Activated T-helper 17 cell treated with anti-CD3 and anti-CD28 coated beads, Interleukin-2, amount 50 U/mL, for 72 hours (primary cell): Measurements from ENCODE around the gene TEX10. TPM values are rescaled to one million over a fixed set of nuclear protein-coding genes. Genes with fewer than 3 reads are reported as not detected.
"Not testable (repeated sequence)": the region's sequence is repeated elsewhere in the genome, so short reads cannot be mapped to it uniquely, and the experiment has no call there.

Experiments
- ATAC-seq: fragments of 150-1000 bp; cut with Tn5 transposase; replicated peaks from 2 replicates; pipeline ENCODE4 v1.10.0; 2021; ENCODE audit warnings: mild to moderate bottlenecking, moderate library complexity
- H3K27ac Mint-ChIP-seq: one replicate; pipeline ENCODE4 v1.8.0; 2022; ENCODE audit warnings: mixed read lengths
- H3K27me3 Mint-ChIP-seq: one replicate; pipeline ENCODE4 v1.8.0; 2022; ENCODE audit warnings: mixed read lengths
- H3K36me3 Mint-ChIP-seq: one replicate; pipeline ENCODE4 v1.8.0; 2022; ENCODE audit warnings: low read depth, mild to moderate bottlenecking, mixed read lengths
- H3K4me1 Mint-ChIP-seq: one replicate; pipeline ENCODE4 v1.8.0; 2022; ENCODE audit warnings: mixed read lengths
- H3K4me3 Mint-ChIP-seq: one replicate; pipeline ENCODE4 v1.8.0; 2022; ENCODE audit warnings: mild to moderate bottlenecking, mixed read lengths
- H3K9me3 Mint-ChIP-seq: one replicate; pipeline ENCODE4 v1.8.0; 2022; ENCODE audit warnings: mixed read lengths
- total RNA-seq, 2 donors: library from RNA; stranded (reverse); gene quantifications; one replicate each; pipeline ENCODE4 v1.2.3, GENCODE V29; 2022

The TEX10 gene
- 10 to 100 TPM; 19.3 to 32.8 TPM for total RNA-seq

GRCh38 chr9:100352727-100353505 is at the start of gene TEX10:
Gene TEX10, minus strand, starts transcription at chr9:100352942. Its CDS starts 3,579 bp downstream, at chr9:100349363.
- no peaks in the 10 kb centered on the region for H3K27me3 Mint-ChIP-seq
- peaks cover 19% of the 10 kb centered on the region for H3K4me1 Mint-ChIP-seq
- H3K4me3 Mint-ChIP-seq = peak within 1 kb of the TSS; percentile 98
- H3K27ac Mint-ChIP-seq = peak within 1 kb of the TSS; percentile 92
- H3K36me3 Mint-ChIP-seq = peaks cover 22% of the 10 kb centered on the region
- no peaks in the 10 kb centered on the region for H3K9me3 Mint-ChIP-seq
- ATAC-seq = peak; percentile 94

DNA sequence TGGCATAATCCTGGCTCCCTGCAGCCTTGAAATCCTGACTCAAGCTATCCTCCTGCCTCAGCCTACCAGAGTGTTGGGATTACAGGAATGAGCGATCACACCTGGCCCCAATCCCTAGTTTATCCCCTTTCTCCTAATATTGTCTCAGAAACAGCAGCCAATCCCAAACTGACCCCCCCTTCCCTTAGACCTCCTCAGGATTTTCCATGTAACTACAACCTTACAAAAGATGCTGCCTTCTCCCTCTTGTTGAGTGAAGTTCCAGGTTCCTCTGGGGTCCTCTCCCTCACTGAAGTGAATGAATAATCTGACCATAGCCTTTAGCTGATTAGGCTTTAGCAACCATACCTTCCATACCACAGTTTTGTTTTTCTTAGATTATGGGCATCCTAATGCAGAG is 48.3 kb upstream of the TEX10 start:
- Mint-ChIP-seq H3K4me3 (no peak overlapping the region), H3K4me1 (no peaks in the 10 kb centered on the region), H3K36me3 (no peaks in the 10 kb centered on the region), H3K27ac (no peak overlapping the region), H3K9me3 (no peaks in the 10 kb centered on the region), H3K27me3 (peaks cover 11% of the 10 kb centered on the region)
- ATAC-seq = no peak

- H3K4me3 Mint-ChIP-seq = no peak overlapping the region
- H3K27ac Mint-ChIP-seq = no peak overlapping the region
- H3K27me3 Mint-ChIP-seq = peaks cover 5% of the 10 kb centered on the region
- no peaks in the 10 kb centered on the region for H3K9me3 Mint-ChIP-seq
- H3K4me1 Mint-ChIP-seq = no peaks in the 10 kb centered on the region
- no peak for ATAC-seq
- no peaks in the 10 kb centered on the region for H3K36me3 Mint-ChIP-seq
Observed at GRCh38 chr9:100397529-100398266, 45.0 kb upstream of the TEX10 start.

- Mint-ChIP-seq H3K36me3 (no peaks in the 10 kb centered on the region), H3K27ac (no peak overlapping the region), H3K4me1 (no peaks in the 10 kb centered on the region), H3K27me3 (peaks cover 5% of the 10 kb centered on the region), H3K9me3 (no peaks in the 10 kb centered on the region), H3K4me3 (no peak overlapping the region)
- ATAC-seq = no peak
Observed at GRCh38 chr9:100396769-100397168, 44.0 kb upstream of the TEX10 start.

GRCh38 chr9:100394816-100395215 is 42.1 kb upstream of the TEX10 start:
- Mint-ChIP-seq H3K27me3 (no peaks in the 10 kb centered on the region), H3K9me3 (no peaks in the 10 kb centered on the region), H3K36me3 (no peaks in the 10 kb centered on the region), H3K4me3 (no peak overlapping the region), H3K27ac (no peak overlapping the region), H3K4me1 (no peaks in the 10 kb centered on the region)
- ATAC-seq = no peak

DNA sequence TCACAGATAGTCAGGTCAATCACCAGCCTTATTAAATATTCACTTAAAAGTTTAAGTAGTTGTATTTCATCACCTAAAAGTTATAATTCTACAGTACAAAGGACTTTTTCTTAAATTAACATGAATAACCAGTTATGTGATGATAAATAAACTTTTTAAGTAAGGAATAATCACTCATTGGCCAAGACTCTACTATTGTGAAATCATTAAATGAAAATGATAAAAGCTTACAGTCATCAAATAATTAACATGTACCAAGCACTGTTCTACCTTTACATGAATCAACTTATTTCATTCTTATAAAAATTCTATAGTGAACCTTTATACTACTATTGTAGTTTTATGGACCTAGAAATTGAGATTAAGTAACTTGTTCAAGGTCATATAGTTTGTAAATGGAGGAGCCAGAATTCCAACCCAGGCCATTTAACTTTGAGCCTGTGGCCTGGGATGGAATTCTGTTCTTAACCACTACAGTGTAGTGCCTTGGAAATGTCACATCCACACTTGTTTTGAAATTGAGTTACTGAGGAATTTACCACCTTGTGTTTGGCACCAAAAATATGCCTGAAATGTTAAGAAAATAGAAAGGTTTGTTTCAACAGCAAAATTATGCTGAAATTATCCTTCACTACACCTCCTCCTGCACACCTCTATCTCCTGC is 41.4 kb upstream of the TEX10 start:
- Mint-ChIP-seq H3K4me1 (no peaks in the 10 kb centered on the region), H3K27me3 (no peaks in the 10 kb centered on the region), H3K27ac (no peak overlapping the region), H3K4me3 (no peak overlapping the region), H3K9me3 (no peaks in the 10 kb centered on the region), H3K36me3 (no peaks in the 10 kb centered on the region)
- no peak for ATAC-seq

DNA sequence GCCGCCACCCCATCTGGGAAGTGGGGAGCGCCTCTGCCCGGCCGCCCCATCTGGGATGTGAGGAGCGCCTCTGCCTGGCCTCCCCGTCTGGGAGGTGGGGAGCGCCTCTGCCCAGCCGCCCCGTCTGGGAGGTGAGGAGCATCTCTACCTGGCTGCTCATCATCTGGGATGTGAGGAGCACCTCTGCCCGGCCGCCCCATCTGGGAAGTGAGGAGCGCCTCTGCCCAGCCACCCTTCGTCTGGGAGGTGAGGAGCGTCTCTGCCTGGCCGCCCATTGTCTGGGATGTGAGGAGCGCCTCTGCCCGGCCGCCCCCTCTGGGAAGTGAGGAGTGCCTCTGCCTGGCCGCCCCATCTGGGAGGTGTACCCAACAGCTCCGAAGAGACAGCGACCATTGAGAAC is 40.2 kb upstream of the TEX10 start:
- not testable (repeated sequence) for H3K4me1 Mint-ChIP-seq, H3K36me3 Mint-ChIP-seq, H3K4me3 Mint-ChIP-seq, H3K9me3 Mint-ChIP-seq, ATAC-seq, H3K27me3 Mint-ChIP-seq, H3K27ac Mint-ChIP-seq

GRCh38 chr9:100379862-100380261 is 27.1 kb upstream of the TEX10 start:
- H3K27ac Mint-ChIP-seq = no peak overlapping the region
- no peaks in the 10 kb centered on the region for H3K36me3 Mint-ChIP-seq
- peaks cover 4% of the 10 kb centered on the region for H3K9me3 Mint-ChIP-seq
- H3K4me1 Mint-ChIP-seq = no peaks in the 10 kb centered on the region
- no peak for ATAC-seq
- no peak overlapping the region for H3K4me3 Mint-ChIP-seq
- H3K27me3 Mint-ChIP-seq = no peaks in the 10 kb centered on the region

GRCh38 chr9:100377015-100377414 is 24.3 kb upstream of the TEX10 start:
- Mint-ChIP-seq H3K9me3 (no peaks in the 10 kb centered on the region), H3K36me3 (no peaks in the 10 kb centered on the region), H3K27ac (no peak overlapping the region), H3K4me1 (no peaks in the 10 kb centered on the region), H3K27me3 (no peaks in the 10 kb centered on the region), H3K4me3 (no peak overlapping the region)
- ATAC-seq = no peak

- Mint-ChIP-seq H3K27ac (no peak overlapping the region), H3K9me3 (no peaks in the 10 kb centered on the region), H3K36me3 (no peaks in the 10 kb centered on the region), H3K27me3 (no peaks in the 10 kb centered on the region), H3K4me1 (no peaks in the 10 kb centered on the region), H3K4me3 (no peak overlapping the region)
- no peak for ATAC-seq
Observed at GRCh38 chr9:100375658-100376057, 22.9 kb upstream of the TEX10 start.

DNA sequence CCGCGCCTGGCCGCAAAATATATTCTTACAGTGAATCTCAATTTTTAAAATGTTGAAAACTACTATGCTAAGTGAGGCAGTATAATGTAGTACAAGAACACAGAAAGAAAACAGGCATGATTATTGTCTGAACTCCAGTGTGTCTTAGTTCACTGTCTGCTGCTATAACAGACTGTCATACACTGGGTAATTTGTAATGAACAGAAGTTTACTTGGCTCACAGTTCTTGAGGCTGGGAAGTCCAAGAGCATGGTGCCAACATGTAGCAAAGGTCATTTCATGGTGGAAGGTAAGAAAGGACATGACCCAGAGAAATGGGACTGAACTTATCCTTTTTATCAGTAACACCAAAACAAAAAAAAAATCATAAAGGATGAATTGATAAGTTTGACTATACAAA is 19.9 kb upstream of the TEX10 start:
- no peaks in the 10 kb centered on the region for H3K27me3 Mint-ChIP-seq
- H3K36me3 Mint-ChIP-seq = no peaks in the 10 kb centered on the region
- ATAC-seq = no peak
- H3K4me1 Mint-ChIP-seq = no peaks in the 10 kb centered on the region
- H3K9me3 Mint-ChIP-seq = no peaks in the 10 kb centered on the region
- no peak overlapping the region for H3K4me3 Mint-ChIP-seq
- H3K27ac Mint-ChIP-seq = no peak overlapping the region

DNA sequence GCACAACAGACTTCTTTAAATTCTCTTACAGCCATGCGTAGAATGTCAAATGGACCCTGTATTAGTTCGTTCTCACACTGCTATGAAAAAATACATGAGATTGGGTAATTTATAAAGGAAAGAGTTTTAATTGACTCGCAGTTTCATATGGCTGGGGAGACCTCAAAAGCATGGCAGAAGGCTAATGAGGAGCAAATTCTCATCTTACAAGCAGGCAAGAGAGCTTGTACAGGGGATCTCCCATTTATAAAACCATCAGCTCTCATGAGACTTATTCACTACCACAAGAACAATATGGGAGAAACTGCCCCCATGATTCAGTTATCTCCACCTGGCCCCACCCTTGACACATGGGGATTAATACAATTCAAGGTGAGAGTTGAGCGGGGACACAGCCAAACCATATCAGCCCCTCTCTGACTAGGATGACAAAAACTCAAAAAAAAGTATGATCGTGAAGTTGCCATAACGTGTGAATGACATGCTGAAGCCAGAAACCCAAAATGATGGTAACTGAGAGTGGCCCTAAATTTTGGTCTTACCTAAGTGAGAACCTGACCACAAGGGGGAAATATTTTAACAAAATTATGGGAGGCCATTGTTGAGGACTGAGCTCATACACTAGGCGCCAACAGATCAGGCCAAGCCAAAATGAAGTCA is 17.5 kb upstream of the TEX10 start:
- Mint-ChIP-seq H3K27me3 (no peaks in the 10 kb centered on the region), H3K27ac (no peak overlapping the region), H3K9me3 (no peaks in the 10 kb centered on the region), H3K4me1 (no peaks in the 10 kb centered on the region), H3K36me3 (no peaks in the 10 kb centered on the region), H3K4me3 (no peak overlapping the region)
- no peak for ATAC-seq

GRCh38 chr9:100368672-100369071 is 15.9 kb upstream of the TEX10 start:
- no peaks in the 10 kb centered on the region for H3K9me3 Mint-ChIP-seq
- no peak overlapping the region for H3K4me3 Mint-ChIP-seq
- H3K36me3 Mint-ChIP-seq = no peaks in the 10 kb centered on the region
- H3K27me3 Mint-ChIP-seq = no peaks in the 10 kb centered on the region
- no peak overlapping the region for H3K27ac Mint-ChIP-seq
- ATAC-seq = no peak
- no peaks in the 10 kb centered on the region for H3K4me1 Mint-ChIP-seq

- H3K9me3 Mint-ChIP-seq = no peaks in the 10 kb centered on the region
- H3K4me1 Mint-ChIP-seq = no peaks in the 10 kb centered on the region
- no peaks in the 10 kb centered on the region for H3K27me3 Mint-ChIP-seq
- H3K27ac Mint-ChIP-seq = no peak overlapping the region
- no peak for ATAC-seq
- no peaks in the 10 kb centered on the region for H3K36me3 Mint-ChIP-seq
- no peak overlapping the region for H3K4me3 Mint-ChIP-seq
Observed at GRCh38 chr9:100366121-100366520, 13.4 kb upstream of the TEX10 start.
